ENCODE data around the gene CORIN.
"Not testable (repeated sequence)": the region's sequence is repeated elsewhere in the genome, so short reads cannot be mapped to it uniquely, and the experiment has no call there.

The CORIN gene

GRCh38 chr4:47830265-47831025 lies 7.4 kb downstream of the CORIN start:
- DNase-seq: no peak

GRCh38 chr4:47829438-47829837 lies 8.4 kb downstream of the CORIN start:
- no peak for DNase-seq

GRCh38 chr4:47827343-47828047 lies 10.4 kb downstream of the CORIN start:
- DNase-seq: no peak

- DNase-seq: no peak
These were observed 13.0 kb downstream of the CORIN start for GRCh38 chr4:47824840-47825239.

- DNase-seq: no peak
These were observed 18.7 kb downstream of the CORIN start for GRCh38 chr4:47819178-47819577.

GRCh38 chr4:47817275-47817674 lies 20.6 kb downstream of the CORIN start:
- no peak for DNase-seq

GRCh38 chr4:47816748-47817147 lies 21.1 kb downstream of the CORIN start:
- no peak for DNase-seq

GRCh38 chr4:47814618-47815295 lies 23.1 kb downstream of the CORIN start:
- no peak for DNase-seq

GRCh38 chr4:47809654-47810203 lies 28.1 kb downstream of the CORIN start:
- no peak for DNase-seq

GRCh38 chr4:47804598-47804997 lies 33.3 kb downstream of the CORIN start:
- no peak for DNase-seq

- no peak for DNase-seq
These were observed 36.3 kb downstream of the CORIN start for GRCh38 chr4:47801481-47802002.

- no peak for DNase-seq
These were observed 39.7 kb downstream of the CORIN start for GRCh38 chr4:47798165-47798564.

- no peak for DNase-seq
These were observed 45.9 kb downstream of the CORIN start for GRCh38 chr4:47791965-47792364.

GRCh38 chr4:47790105-47790504 lies 47.8 kb downstream of the CORIN start:
- DNase-seq: no peak

GRCh38 chr4:47788126-47788525 lies 49.7 kb downstream of the CORIN start:
- no peak for DNase-seq

GRCh38 chr4:47786958-47787370 lies 50.9 kb downstream of the CORIN start:
- DNase-seq: no peak

- DNase-seq: no peak
These were observed 52.7 kb downstream of the CORIN start for GRCh38 chr4:47785153-47785552.

- DNase-seq: no peak
These were observed 53.6 kb downstream of the CORIN start for GRCh38 chr4:47784222-47784621.

- no peak for DNase-seq
These were observed 61.5 kb downstream of the CORIN start for GRCh38 chr4:47776353-47776752.

GRCh38 chr4:47774079-47774478 lies 63.8 kb downstream of the CORIN start:
- no peak for DNase-seq

GRCh38 chr4:47771020-47771419 lies 66.8 kb downstream of the CORIN start:
- no peak for DNase-seq

- not testable (repeated sequence) for DNase-seq
These were observed 69.9 kb downstream of the CORIN start for GRCh38 chr4:47767956-47768355.

- no peak for DNase-seq
These were observed 74.6 kb downstream of the CORIN start for GRCh38 chr4:47763279-47763678.
